Activated T-cell treated with anti-CD3 and anti-CD28 coated beads for 1 hour (primary cell): Measurements from ENCODE around the gene TBC1D10A.
"Not testable (repeated sequence)": the region's sequence is repeated elsewhere in the genome, so short reads cannot be mapped to it uniquely, and the experiment has no call there.

Experiments
- DNase-seq: peaks from one replicate; pipeline ENCODE4 v3.0.0-alpha.2; 2020; ENCODE audit warnings: low read depth

Gene TBC1D10A

DNA sequence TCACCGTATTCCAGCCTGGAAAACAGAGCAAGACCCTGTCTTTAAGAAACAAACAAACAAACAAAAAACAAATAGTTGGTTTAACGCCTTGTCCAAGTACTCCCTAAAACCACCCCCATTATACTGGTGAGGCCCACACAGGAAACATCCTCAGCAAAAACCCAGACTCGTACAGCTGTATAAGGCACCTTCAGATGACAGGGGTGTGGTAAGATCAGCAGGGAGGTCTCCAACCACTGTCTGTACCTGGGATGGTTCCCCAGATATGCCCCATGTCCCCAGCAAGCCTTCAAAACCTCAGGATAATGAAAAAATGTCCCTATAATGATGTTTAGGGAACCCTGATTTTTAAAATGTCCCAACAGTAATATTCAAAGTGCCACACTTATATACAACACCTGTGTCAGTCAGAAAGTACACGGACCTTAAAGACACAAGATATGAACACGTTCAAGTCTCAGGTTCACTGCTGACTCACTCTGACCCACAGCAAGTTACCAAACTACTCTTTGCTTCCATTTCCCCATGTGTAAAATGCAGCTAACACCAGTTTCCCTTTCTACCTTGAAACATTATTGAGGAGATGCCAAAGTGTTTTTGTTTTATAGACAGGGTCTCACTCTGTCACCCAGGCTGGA is 20.6 kb upstream of the TBC1D10A start:
- no peak for DNase-seq

DNA sequence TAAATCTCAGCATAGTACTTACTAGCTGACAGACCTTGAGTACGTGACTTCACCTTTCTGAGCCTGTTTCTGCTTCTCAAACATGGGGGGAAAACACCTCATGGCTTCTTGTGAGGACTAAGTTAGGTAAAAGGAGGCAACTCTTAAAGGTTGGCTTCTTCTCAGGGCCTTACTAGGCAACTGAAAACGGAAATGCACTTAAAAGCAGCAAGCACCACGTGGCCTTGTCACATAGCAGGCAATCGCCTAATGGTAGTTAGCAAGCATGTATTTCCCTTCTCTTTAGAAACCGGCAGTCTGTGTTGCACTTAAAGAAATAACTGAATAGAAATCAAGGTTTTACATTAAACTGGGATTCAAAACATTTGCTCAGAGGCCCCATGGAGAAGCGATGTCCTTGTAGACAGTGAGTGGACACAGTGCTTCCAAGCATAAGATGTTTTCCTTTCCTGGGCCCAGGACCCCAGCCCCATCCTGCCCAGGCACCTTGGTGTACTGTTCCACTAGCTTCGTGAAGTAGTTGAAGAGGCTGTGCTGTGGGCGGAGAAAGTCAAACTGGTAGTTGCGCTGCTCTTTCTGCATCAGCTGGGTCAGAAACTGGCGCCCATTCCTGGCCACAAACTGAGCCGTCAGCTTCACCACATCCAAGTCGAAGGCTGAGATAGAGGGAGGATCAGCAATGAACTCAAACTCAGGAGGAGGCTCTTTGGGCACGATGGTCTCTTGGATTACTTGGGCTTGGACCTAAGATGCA is 17.9 kb upstream of the TBC1D10A start:
- no peak for DNase-seq

DNA sequence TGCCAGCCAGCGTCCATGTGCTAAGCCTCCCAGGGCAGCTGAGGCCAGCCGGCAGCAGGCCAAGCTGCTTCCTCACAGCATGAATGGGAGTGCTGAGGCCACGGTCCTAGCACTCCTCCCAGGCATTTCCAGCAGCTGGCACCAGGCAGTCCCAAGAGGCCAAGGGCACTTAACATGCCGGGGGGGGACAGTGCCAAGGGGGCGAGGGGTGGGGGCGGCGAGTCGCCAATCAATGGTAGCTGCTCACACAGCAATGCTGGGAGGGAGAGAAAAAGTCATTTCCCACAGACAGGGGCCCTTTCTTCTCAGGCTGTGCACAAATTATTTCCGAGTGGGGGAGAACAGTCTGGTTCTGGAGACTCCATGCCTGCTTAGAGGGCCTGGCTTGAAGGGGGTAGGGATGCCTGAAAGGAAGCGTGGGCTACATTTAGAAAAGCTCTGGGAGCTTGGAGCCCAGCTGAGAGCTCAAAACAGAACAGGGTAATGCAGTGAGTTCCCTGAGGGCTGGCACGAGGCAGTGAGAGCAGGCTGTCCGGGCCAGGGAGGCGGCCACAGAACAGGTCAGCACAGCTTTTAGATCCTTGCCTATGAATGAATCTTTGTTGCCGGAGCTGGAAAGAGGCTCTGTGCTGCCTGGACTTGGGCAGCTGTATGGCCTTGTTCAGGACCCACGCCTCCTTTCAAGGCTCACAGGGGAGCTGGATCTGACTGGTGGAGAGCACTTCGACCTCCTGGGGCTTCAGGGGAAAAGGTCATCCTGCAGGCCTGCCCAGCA is 14.4 kb upstream of the TBC1D10A start:
- no peak for DNase-seq

DNA sequence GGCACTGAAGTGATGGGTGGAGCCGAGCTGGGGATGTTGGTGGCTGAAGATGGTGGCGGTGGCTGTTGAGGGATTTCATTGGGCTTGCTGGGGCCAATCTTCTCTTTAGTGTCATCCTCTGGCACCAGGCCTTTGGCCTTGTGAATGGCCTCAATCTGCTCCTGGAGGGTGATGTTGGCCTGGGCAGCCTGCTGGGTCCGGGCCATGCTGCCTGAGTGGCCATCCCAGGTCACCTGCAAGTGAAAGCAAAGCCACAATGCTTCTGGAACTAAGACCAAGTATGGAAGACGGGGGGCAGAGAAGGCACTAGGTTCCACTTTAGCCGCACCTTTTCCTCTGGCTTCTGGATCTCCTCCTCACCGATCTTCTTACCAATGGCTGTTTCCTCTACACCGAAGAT is 12.1 kb upstream of the TBC1D10A start:
- DNase-seq, result no peak

DNA sequence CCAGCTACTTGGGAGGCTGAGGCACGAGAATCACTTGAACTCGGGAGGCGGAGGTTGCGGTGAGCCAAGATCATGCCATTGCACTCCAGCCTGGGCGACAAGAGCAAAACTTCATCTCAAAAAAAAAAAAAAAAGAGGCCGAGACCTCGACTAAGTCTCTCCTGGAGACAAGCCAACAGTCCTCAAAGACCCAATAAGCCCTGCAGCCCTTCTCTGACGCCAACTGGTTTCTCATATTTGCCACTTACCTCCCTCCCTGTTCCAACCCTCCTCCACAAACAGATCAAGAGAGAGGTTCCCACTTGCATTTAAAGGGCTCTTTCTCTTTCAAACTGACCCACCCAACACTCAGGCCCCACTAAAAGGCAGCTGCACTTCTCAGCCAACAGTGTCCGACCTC is 11.6 kb upstream of the TBC1D10A start:
- not testable (repeated sequence) for DNase-seq

GRCh38 chr22:30337461-30337778 is 10.7 kb upstream of the TBC1D10A start:
- DNase-seq, result no peak

GRCh38 chr22:30336752-30337460 is 10.2 kb upstream of the TBC1D10A start:
- no peak for DNase-seq

GRCh38 chr22:30335236-30335635 is 8.5 kb upstream of the TBC1D10A start:
- DNase-seq, result no peak

DNA sequence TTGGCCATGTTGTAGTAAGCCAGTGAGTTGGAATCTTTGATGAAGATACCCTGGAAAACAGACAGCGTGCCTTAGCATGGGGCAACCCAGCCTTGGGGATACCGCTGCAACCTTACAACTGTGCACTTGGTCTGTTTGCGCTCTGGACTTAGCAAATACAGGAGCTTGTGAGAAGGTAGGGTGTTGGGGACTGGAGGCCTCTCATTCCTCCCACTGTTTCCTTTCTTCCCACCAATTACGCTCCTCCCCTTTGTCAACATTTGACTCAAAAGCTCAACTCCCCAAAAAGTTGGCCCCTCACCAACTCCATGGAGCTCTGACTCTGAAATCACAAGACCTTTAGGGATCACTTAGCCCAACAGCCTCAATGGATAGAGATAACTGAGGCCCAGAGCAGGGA is 7.9 kb upstream of the TBC1D10A start:
- no peak for DNase-seq

DNA sequence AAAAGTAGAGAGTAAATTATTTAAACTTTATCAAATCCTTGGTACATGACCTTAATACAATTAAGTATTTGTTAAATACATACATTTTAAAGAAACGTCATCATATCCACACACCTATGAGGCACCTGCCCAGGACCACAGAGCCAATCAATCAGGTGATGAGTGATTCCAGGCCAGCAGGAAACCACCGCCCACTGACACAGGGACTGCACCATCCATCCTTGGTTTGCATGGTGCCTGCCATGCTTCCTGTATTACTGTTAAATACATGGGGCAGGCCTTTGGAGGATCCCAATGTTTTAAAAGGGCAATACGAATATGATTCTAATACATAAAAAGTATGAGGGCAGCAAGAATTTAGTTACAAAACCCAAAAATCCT is 7.0 kb upstream of the TBC1D10A start:
- DNase-seq, result no peak

DNA sequence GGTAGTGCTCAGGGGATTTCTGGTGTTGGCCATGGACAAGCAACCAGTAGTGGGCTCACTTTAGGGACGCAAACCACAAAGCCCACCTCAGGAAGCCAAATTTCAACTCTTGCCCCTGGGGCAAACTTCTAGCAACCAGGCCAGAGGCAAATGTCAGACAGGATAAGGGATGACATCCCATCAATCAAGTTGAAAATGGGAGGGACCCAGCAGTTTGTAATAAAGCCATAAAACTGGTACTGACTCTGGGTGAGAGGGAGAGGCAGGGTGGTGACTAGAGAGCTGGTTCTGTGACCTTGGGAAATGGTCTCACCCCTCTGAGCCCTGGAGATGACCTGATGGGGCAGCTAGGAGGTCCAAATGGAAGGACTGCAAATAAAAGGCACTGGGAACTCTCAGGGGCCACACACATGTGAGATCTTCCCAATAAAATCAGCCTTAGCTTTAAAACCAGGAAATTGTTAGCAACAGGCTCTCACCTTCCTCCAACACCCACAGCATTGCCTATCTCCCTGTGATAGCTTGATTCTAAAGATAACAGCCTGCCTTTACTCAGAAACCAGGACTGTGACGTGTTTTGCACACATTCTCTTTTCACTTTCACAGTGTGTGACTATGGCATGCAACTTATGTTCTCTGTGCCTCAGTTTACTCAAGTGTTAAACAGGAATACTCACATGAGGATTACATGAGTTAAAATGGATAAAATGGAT is 6.4 kb upstream of the TBC1D10A start:
- no peak for DNase-seq

DNA sequence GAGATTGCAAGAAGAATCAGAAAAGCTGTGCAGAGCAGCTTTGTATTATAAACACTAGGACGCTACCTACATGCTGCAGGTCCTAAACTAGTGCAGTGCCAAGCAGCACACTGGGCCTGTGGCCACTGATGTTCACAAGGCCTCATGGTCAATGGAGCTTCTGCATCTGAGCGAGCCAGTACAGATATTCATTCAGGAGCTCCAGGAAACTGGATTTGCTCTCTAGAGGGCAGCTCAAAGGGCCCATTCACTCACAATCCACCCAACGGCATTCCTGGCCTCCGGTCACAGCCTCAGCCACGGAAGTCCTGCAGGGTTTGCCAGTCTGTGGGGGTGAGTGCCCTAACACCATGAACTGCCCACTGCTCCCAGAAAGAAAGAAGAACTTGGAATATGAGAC is 5.8 kb upstream of the TBC1D10A start:
- DNase-seq, result no peak

DNA sequence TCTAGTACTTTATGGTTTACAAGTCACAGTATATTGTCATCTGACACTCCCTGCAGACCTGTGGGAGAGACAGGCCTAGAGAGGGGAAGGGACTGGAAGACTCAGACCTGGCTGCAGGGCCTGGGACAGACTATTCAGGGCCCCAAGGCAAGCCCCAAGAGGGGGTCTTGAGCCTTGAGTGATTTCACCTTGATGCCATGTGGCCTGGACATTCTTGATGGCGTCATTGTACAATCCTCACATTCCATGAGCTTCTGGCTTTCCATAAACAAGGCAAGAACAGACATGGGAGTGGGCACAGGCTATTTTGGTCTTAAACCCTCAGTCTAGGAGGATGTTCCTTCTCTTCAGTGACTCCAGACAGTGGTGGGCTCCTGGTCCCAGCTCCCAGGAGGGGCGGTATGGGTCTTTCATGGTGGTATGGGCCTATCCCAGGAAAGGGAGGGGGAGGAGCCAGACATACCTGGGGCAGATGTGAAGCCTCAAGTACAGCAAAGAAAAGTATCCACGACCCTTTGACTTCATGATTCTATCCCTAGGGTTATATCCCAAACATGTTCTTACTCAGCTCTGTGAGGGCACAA is 1.8 kb upstream of the TBC1D10A start:
- DNase-seq, result no peak

- no peak for DNase-seq
Observed at GRCh38 chr22:30327864-30328345, 1.2 kb upstream of the TBC1D10A start.

- no peak for DNase-seq
Observed at GRCh38 chr22:30326255-30326705, 461 bp downstream of the TBC1D10A start.

GRCh38 chr22:30325724-30326254 is 952 bp downstream of the TBC1D10A start:
- no peak for DNase-seq

GRCh38 chr22:30325065-30325720 is 1.5 kb downstream of the TBC1D10A start:
- DNase-seq, result no peak

DNA sequence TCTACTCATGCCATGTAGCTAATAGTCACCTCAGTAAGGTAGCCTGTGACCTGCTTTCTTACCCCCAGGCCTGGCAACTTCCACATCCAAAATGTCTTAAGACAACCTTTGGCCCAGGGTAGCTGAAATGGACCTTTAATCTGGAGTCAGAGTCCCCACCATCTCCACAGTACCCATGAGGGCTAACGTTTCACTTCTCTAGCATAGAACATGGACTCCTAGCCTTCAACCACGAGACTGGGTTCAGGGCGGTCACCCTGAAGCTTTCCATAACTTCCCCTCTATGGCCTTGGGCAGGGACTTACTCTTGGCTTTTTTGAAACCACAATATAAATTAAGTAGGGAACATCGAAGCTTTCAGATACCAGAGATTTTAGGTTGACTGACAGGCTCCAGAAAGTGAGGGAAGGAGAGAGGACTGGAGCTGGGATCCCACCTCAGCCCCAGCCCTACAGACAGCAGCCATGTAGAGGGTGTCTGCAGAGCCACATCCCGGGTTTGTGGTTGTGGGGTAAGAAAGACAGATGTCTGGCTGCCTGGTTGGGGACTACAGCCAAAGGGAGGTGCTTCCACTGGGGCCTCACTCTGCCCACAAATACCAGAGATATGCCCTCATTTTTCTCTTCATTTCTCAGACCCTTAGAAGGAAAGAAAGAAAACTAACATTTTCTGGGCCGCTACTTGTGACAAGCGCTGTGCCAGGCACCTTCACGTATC is 2.6 kb downstream of the TBC1D10A start:
- no peak for DNase-seq

- no peak for DNase-seq
Observed at GRCh38 chr22:30323246-30323645, 3.5 kb downstream of the TBC1D10A start.

GRCh38 chr22:30321461-30321860 is 5.3 kb downstream of the TBC1D10A start:
- DNase-seq, result no peak
